HCT116 (cell line): ENCODE results near the gene ANKS1A. TPM values are rescaled to one million over a fixed set of nuclear protein-coding genes. Genes with fewer than 3 reads are reported as not detected.

Experiments
- ATAC-seq: fragments of 200-7000 bp; cut with Tn5 transposase; 2 replicates; pipeline ENCODE4 v1.9.1; 2020; ENCODE audit warnings: mild to moderate bottlenecking, moderate library complexity
- BruUV-seq: library from RNA; stranded (reverse); fragments of 400-500 nt; replicated peaks from 2 replicates; lab custom pipeline; 2021; lab: Mats Ljungman, UMichigan
- CTCF ChIA-PET: fragments of 300-600 bp; sonication (Branson Sonifier 250); formaldehyde crosslinking; loops from one replicate; lab custom pipeline; 2021; ENCODE audit warnings: antibody characterized with exemption; lab: Charles Lee
- POLR2A ChIA-PET: fragments of 300-600, 350-600 bp; sonication (Branson Sonifier 250); formaldehyde crosslinking; loops from one replicate; lab custom pipeline; 2021; ENCODE audit warnings: antibody characterized with exemption; lab: Charles Lee
- RAD21 ChIA-PET, 2 experiments: fragments of 300-600 bp; sonication (Branson Sonifier 250); formaldehyde crosslinking; loops; one replicate each; lab custom pipeline; 2023; ENCODE audit warnings: low total read pairs in 2 of 2; ENCODE audit not compliant: uncharacterized antibody in 2 of 2, unreplicated experiment in 2 of 2, low non-redundant PET in 1 of 2; lab: Charles Lee
- DNase-seq: peaks from one replicate; pipeline ENCODE4 v3.0.0-alpha.2; 2010; ENCODE audit warnings: low read depth, low spot score
- H2AFZ ChIP-seq: fragments of 200-600 bp; shearing (Covaris generic), sonication (generic); 2 replicates; pipeline ENCODE4 v1.6.1; 2017; ENCODE audit warnings: low read depth, mixed run types, mixed read lengths, antibody characterized with exemption, low read length; ENCODE audit not compliant: poor library complexity, severe bottlenecking
- H3K27ac ChIP-seq: 2 replicates; pipeline ENCODE4 v1.5.1; 2012; ENCODE audit warnings: low read depth, low read length
- H3K27me3 ChIP-seq: fragments of 200-600 bp; sonication (generic); 2 replicates; pipeline ENCODE4 v1.6.1; 2016; ENCODE audit warnings: mixed run types, low read length, mixed read lengths; ENCODE audit not compliant: insufficient read depth
- H3K36me3 ChIP-seq, 2 experiments: fragments of 200-500 bp in 1 of 2; fragments of 200-600 bp in 1 of 2; sonication (Bioruptor generic) in 1 of 2; sonication (generic) in 1 of 2; 2 replicates each; pipeline versions ENCODE4 v1.5.1 to v1.6.1; 2014 to 2016; ENCODE audit warnings: low read length in 2 of 2, inconsistent platforms in 1 of 2, mixed read lengths in 1 of 2, mixed run types in 1 of 2; ENCODE audit not compliant: insufficient read depth in 2 of 2, control insufficient read depth in 1 of 2
- H3K4me1 ChIP-seq, 2 experiments: fragments of 200-600 bp in 1 of 2; sonication (generic) in 1 of 2; 2 replicates each; pipeline versions ENCODE4 v1.5.1 to v1.6.1; 2012 to 2017; ENCODE audit warnings: low read length in 2 of 2, inconsistent platforms in 1 of 2, mild to moderate bottlenecking in 1 of 2, mixed read lengths in 1 of 2, mixed run types in 1 of 2, moderate library complexity in 1 of 2; ENCODE audit not compliant: insufficient read depth in 2 of 2, control insufficient read depth in 1 of 2
- H3K4me2 ChIP-seq: fragments of 200-600 bp; sonication (generic); 2 replicates; pipeline ENCODE4 v1.6.1; 2017; ENCODE audit warnings: mixed run types, low read length, mixed read lengths
- H3K4me3 ChIP-seq, 2 experiments: fragments of 200-600 bp in 1 of 2; sonication (generic) in 1 of 2; replicated peaks in 1 of 2; 2 replicates each; pipeline ENCODE4 v1.5.1; 2011 to 2016; ENCODE audit warnings: low read length in 2 of 2, control low read depth in 1 of 2, low read depth in 1 of 2, mild to moderate bottlenecking in 1 of 2, mixed read lengths in 1 of 2, mixed run types in 1 of 2
- H3K79me2 ChIP-seq: fragments of 200-600 bp; sonication (generic); 2 replicates; pipeline ENCODE4 v1.6.1; 2017; ENCODE audit warnings: mild to moderate bottlenecking, mixed run types, low read length, moderate library complexity, mixed read lengths; ENCODE audit not compliant: insufficient read depth
- H3K9ac ChIP-seq: fragments of 200-600 bp; sonication (generic); 2 replicates; pipeline ENCODE4 v1.6.1; 2016; ENCODE audit warnings: low read length, mixed read lengths
- H3K9me2 ChIP-seq: fragments of 200-600 bp; sonication (generic), shearing (Covaris generic); 2 replicates; pipeline ENCODE4 v1.6.1; 2017; ENCODE audit warnings: mixed run types, mild to moderate bottlenecking, moderate library complexity; ENCODE audit not compliant: insufficient read depth
- H3K9me3 ChIP-seq, 2 experiments: fragments of 200-500 bp in 1 of 2; fragments of 200-600 bp in 1 of 2; sonication (Bioruptor generic) in 1 of 2; sonication (generic) in 1 of 2; 2 replicates each; pipeline ENCODE4 v1.6.1; 2014 to 2017; ENCODE audit warnings: low read length in 2 of 2, mixed read lengths in 2 of 2, inconsistent platforms in 1 of 2, low read depth in 1 of 2, mild to moderate bottlenecking in 1 of 2, mixed run types in 1 of 2, moderate library complexity in 1 of 2; ENCODE audit not compliant: control insufficient read depth in 1 of 2, insufficient read depth in 1 of 2
- H4K20me1 ChIP-seq: fragments of 200-600 bp; sonication (generic), shearing (Covaris generic); 2 replicates; pipeline ENCODE4 v1.6.1; 2017; ENCODE audit warnings: mixed run types, mild to moderate bottlenecking, moderate library complexity; ENCODE audit not compliant: insufficient read depth
- EGR1 ChIP-seq: IDR thresholded peaks from 2 replicates; pipeline ENCODE4 v1.6.1; 2012; ENCODE audit warnings: low read depth
- SIN3A ChIP-seq: IDR thresholded peaks from 2 replicates; pipeline ENCODE4 v1.6.1; 2012; ENCODE audit warnings: low read depth
- ZFX ChIP-seq: fragments of 450-650 bp; IDR thresholded peaks from 2 replicates; pipeline ENCODE4 v1.6.1; 2017
- intact Hi-C: fragments of 100-400 bp; cut with micrococcal nuclease; formaldehyde crosslinking; loops from 2 replicates; pipeline ENCODE4 v1.10.0; 2022
- total RNA-seq: library from RNA; stranded (reverse); gene quantifications from one replicate; pipeline ENCODE4 v1.2.1, GENCODE V29; 2021; ENCODE audit not compliant: unreplicated experiment

Gene ANKS1A
- total RNA-seq, 1 experiment from 2014 or later = 20.6 TPM

- no peak for ATAC-seq
- BruUV-seq = no TSS peak
- H3K9me2 ChIP-seq = no peaks in the 10 kb centered on the region
- intact Hi-C loops = no loop called here
- H3K4me2 ChIP-seq = no peak overlapping the region
- POLR2A ChIA-PET = no interaction called here
- H3K27me3 ChIP-seq = no peaks in the 10 kb centered on the region
- H4K20me1 ChIP-seq = no peaks in the 10 kb centered on the region
- CTCF ChIA-PET = no interaction called here
- H3K36me3 ChIP-seq = peaks cover 8% of the 10 kb centered on the region in 2 experiments; a peak in 3 of 4 replicates
- no peaks in the 10 kb centered on the region for H3K9me3 ChIP-seq
- no peak overlapping the region for H2AFZ ChIP-seq
- no peak overlapping the region for H3K4me3 ChIP-seq
- DNase-seq = no peak
- RAD21 ChIA-PET = no interaction called here
- no peaks in the 10 kb centered on the region for H3K4me1 ChIP-seq
- TF ChIP-seq EGR1 = no peak
- no peak overlapping the region for H3K9ac ChIP-seq
- H3K79me2 ChIP-seq = no peaks in the 10 kb centered on the region
- no peak overlapping the region for H3K27ac ChIP-seq
Observed at GRCh38 chr6:35058358-35058675, 169.3 kb downstream of the ANKS1A start.

- H3K4me3 ChIP-seq = no peak overlapping the region
- intact Hi-C loops = no loop called here
- ChIA-PET CTCF (no interaction called here), RAD21 (interaction anchor here in 1 of 2 experiments (1.2 kb wide), 1 partner anchor 72 kb away, joined by 3 read pairs; no protein-coding TSS in a partner anchor), POLR2A (no interaction called here)
- H3K9ac ChIP-seq = no peak overlapping the region
- ATAC-seq (no peak), DNase-seq (no peak)
- H3K36me3 ChIP-seq = peaks cover 8% of the 10 kb centered on the region in 2 experiments; a peak in 3 of 4 replicates
- no TSS peak for BruUV-seq
- H3K27me3 ChIP-seq = no peaks in the 10 kb centered on the region
- no peaks in the 10 kb centered on the region for H4K20me1 ChIP-seq
- H3K4me1 ChIP-seq = no peaks in the 10 kb centered on the region
- no peaks in the 10 kb centered on the region for H3K9me2 ChIP-seq
- TF ChIP-seq EGR1 (no peak), ZFX (no peak), SIN3A (no peak)
- H2AFZ ChIP-seq = no peak overlapping the region
- H3K9me3 ChIP-seq = no peaks in the 10 kb centered on the region
- no peaks in the 10 kb centered on the region for H3K79me2 ChIP-seq
- no peak overlapping the region for H3K27ac ChIP-seq
- no peak overlapping the region for H3K4me2 ChIP-seq
Observed at GRCh38 chr6:35058865-35059522, 169.9 kb downstream of the ANKS1A start.
